GM10266 (cell line): ENCODE results near the gene NARF.

Experiments used
- DNase-seq: peaks from one replicate; pipeline ENCODE4 v3.0.0; 2012; ENCODE audit errors: extremely low spot score
- CTCF ChIP-seq: IDR thresholded peaks from 2 replicates; pipeline ENCODE4 v1.5.1; 2012; ENCODE audit warnings: mild to moderate bottlenecking, low read depth; ENCODE audit not compliant: control insufficient read depth, insufficient read depth; ENCODE audit errors: missing control alignments

Gene NARF

GRCh38 chr17:82474223-82475010 lies 15.9 kb downstream of the NARF start:
- TF ChIP-seq CTCF, result no peak
- no peak for DNase-seq

GRCh38 chr17:82475458-82475857 lies 16.9 kb downstream of the NARF start:
- TF ChIP-seq CTCF, result no peak
- no peak for DNase-seq

GRCh38 chr17:82477934-82478333 lies 19.4 kb downstream of the NARF start:
- no peak for DNase-seq
- no peak for TF ChIP-seq CTCF

GRCh38 chr17:82479602-82480001 lies 21.1 kb downstream of the NARF start:
- TF ChIP-seq CTCF, result no peak
- DNase-seq, result no peak

- no peak for DNase-seq
- no peak for TF ChIP-seq CTCF
Observed at GRCh38 chr17:82480318-82480717, 21.8 kb downstream of the NARF start.

GRCh38 chr17:82483204-82483660 lies 24.7 kb downstream of the NARF start:
- TF ChIP-seq CTCF, result no peak
- DNase-seq, result no peak

- no peak for DNase-seq
- TF ChIP-seq CTCF, result no peak
Observed at GRCh38 chr17:82483836-82484235, 25.3 kb downstream of the NARF start.
